ENCODE results near the gene IMMP2L. TPM values are rescaled to one million over a fixed set of nuclear protein-coding genes. Genes with fewer than 3 reads are reported as not detected.
"Not testable (repeated sequence)": the region's sequence is repeated elsewhere in the genome, so short reads cannot be mapped to it uniquely, and the experiment has no call there.

IMMP2L gene
- total and polyA plus RNA-seq, 2 of the 13 experiments (the other 11 are each of a cell fraction or from before 2014, with no cell fraction given) = 7.8 to 16.9 TPM

- TF ChIP-seq THRA (CRISPR knock-in tag; IDR thresholded peaks at IDR 0.05; ENCODE audit: borderline replicate concordance) = no peak
- no peak for TF ChIP-seq KDM5B (CRISPR knock-in tag; IDR thresholded peaks at IDR 0.05; ENCODE audit: borderline replicate concordance)
- TF ChIP-seq MED1 (CRISPR knock-in tag; IDR thresholded peaks at IDR 0.05) = no peak
- no peak for TF ChIP-seq MXD4 (CRISPR knock-in tag; IDR thresholded peaks at IDR 0.05)
- no peak for TF ChIP-seq GATA4 (IDR thresholded peaks at IDR 0.05; ENCODE audit: borderline replicate concordance, low read depth)
- no peak for TF ChIP-seq FOSL2 (CRISPR knock-in tag; IDR thresholded peaks at IDR 0.05)
- TF ChIP-seq GMEB2 (CRISPR knock-in tag; IDR thresholded peaks at IDR 0.05; ENCODE audit: low read depth) = no peak
- no peak for TF ChIP-seq ZSCAN29 (CRISPR knock-in tag; conservative IDR thresholded peaks at IDR 0.05)
Measured at GRCh38 chr7:111470998-111471397, 91.3 kb downstream of the IMMP2L start (continued).

GRCh38 chr7:111469894-111470293 lies 92.4 kb downstream of the IMMP2L start:
- DNase-seq (ENCODE audit: low spot score); H3K79me2 ChIP-seq (ENCODE audit: insufficient read depth, low read length); H3K27ac ChIP-seq (ENCODE audit: extremely low read length, insufficient read depth, low read length); intact Hi-C loops (cut with micrococcal nuclease; ENCODE audit: unreplicated experiment); POLR2A ChIA-PET; in situ Hi-C loops (cut with HindIII; ENCODE audit: extremely low pct_ligation_motif_present, low pct_unique_long_range_greater_than_20kb); H2AFZ ChIP-seq (ENCODE audit: low read length); CTCF ChIA-PET (ENCODE audit: low intra/inter-chr PET ratio, low total read pairs); H3K9me3 ChIP-seq (ENCODE audit: low read length); H3K9ac ChIP-seq (ENCODE audit: insufficient read depth, low read depth, low read length); H3K4me3 ChIP-seq (replicated peaks in 1 of 3; ENCODE audit: insufficient read depth in 1 of 3, low read depth in 2 of 3, low read length in 3 of 3); H3K4me1 ChIP-seq (ENCODE audit: insufficient read depth, low read length); H4K20me1 ChIP-seq (ENCODE audit: insufficient read depth, low read length); ATAC-seq; H3K4me2 ChIP-seq (ENCODE audit: low read depth, low read length); FAIRE-seq; H3K36me3 ChIP-seq (replicated peaks in 1 of 2; ENCODE audit: control insufficient read depth in 1 of 2, insufficient read depth in 2 of 2, low read length in 2 of 2); BruUV-seq (replicated peaks); H3K27me3 ChIP-seq (ENCODE audit: control insufficient read depth in 1 of 2, insufficient read depth in 2 of 2, low read length in 2 of 2): not testable (repeated sequence)
- 95% methylated on average over 1 of the region's 1 CpG for WGBS (ENCODE audit: low lambda C conversion rate)

Measured in HepG2 (cell line).